MCF 10A (cell line): ENCODE data around the gene CDK10. TPM values are rescaled to one million over a fixed set of nuclear protein-coding genes. Genes with fewer than 3 reads are reported as not detected.

Source experiments
- BruUV-seq: library from RNA; stranded (reverse); fragments of 400-500 nt; replicated peaks from 2 replicates; lab custom pipeline; 2021; lab: Mats Ljungman, UMichigan
- CTCF ChIA-PET: fragments of 300-600 bp; sonication (Branson Sonifier 250); formaldehyde crosslinking; extraction: SDS; loops from one replicate; lab custom pipeline; 2021; ENCODE audit warnings: antibody characterized with exemption, inconsistent platforms; lab: Yijun Ruan, JAX
- POLR2A ChIA-PET: fragments of 300-600, 350-650 bp; sonication (Branson Sonifier 250); formaldehyde crosslinking; extraction: SDS; loops from one replicate; lab custom pipeline; 2020; ENCODE audit warnings: antibody characterized with exemption, inconsistent platforms; lab: Yijun Ruan, JAX
- DNase-seq: peaks from one replicate; pipeline ENCODE4 v3.0.0-alpha.2; 2018; ENCODE audit not compliant: unreplicated experiment
- H3K27ac Mint-ChIP-seq: one replicate; pipeline ENCODE4 v1.8.0; 2022; ENCODE audit warnings: mild to moderate bottlenecking, low read depth, mixed read lengths; ENCODE audit not compliant: unreplicated experiment
- H3K27me3 Mint-ChIP-seq: one replicate; pipeline ENCODE4 v1.8.0; 2022; ENCODE audit warnings: mixed read lengths; ENCODE audit not compliant: insufficient read depth, unreplicated experiment
- H3K36me3 Mint-ChIP-seq: one replicate; pipeline ENCODE4 v1.8.0; 2022; ENCODE audit warnings: mild to moderate bottlenecking, moderate library complexity, mixed read lengths; ENCODE audit not compliant: insufficient read depth, unreplicated experiment
- H3K4me1 Mint-ChIP-seq: one replicate; pipeline ENCODE4 v1.8.0; 2022; ENCODE audit warnings: mixed read lengths; ENCODE audit not compliant: insufficient read depth, unreplicated experiment
- H3K4me3 Mint-ChIP-seq: one replicate; pipeline ENCODE4 v1.8.0; 2022; ENCODE audit warnings: mild to moderate bottlenecking, moderate library complexity, mixed read lengths; ENCODE audit not compliant: unreplicated experiment
- H3K9me3 Mint-ChIP-seq: one replicate; pipeline ENCODE4 v1.8.0; 2022; ENCODE audit warnings: mixed read lengths; ENCODE audit not compliant: unreplicated experiment
- CTCF ChIP-seq: fragments of 200-600 bp; IDR thresholded peaks from one replicate; pipeline ENCODE4 v1.8.0; 2022; ENCODE audit warnings: antibody characterized with exemption, mild to moderate bottlenecking; ENCODE audit not compliant: unreplicated experiment
- intact Hi-C: fragments of 100-400 bp; cut with micrococcal nuclease; formaldehyde crosslinking; loops from 2 replicates; pipeline ENCODE4 v1.14.1; 2022
- total RNA-seq: library from RNA; stranded (reverse); gene quantifications from 2 replicates; pipeline ENCODE4 v1.2.3, GENCODE V29; 2022

Gene CDK10
- total RNA-seq, 1 experiment from 2014 or later = 83.4 TPM

- no peaks in the 10 kb centered on the region for H3K27me3 Mint-ChIP-seq
- POLR2A ChIA-PET = interaction anchor here (0.6 to 2.4 kb wide), 5 partner anchors 9 to 24 kb away, joined by 3 to 23 read pairs (median 4); partner anchors contain the start of genes CDK10, SPATA2L and VPS9D1
These were observed 24.4 kb downstream of the CDK10 start for GRCh38 chr16:89710709-89711564.

GRCh38 chr16:89711601-89712273 lies 25.2 kb downstream of the CDK10 start:
- TSS peak; percentile 68 for BruUV-seq
- intact Hi-C loops = no loop called here
- Mint-ChIP-seq H3K4me1 (no peaks in the 10 kb centered on the region), H3K36me3 (peaks cover 21% of the 10 kb centered on the region), H3K9me3 (no peaks in the 10 kb centered on the region), H3K27ac (peak overlapping the region; percentile 19), H3K4me3 (peak overlapping the region; percentile 75), H3K27me3 (no peaks in the 10 kb centered on the region)
- TF ChIP-seq CTCF = no peak
- CTCF ChIA-PET = interaction anchor here (0.5 kb wide), 1 partner anchor 135 kb away, joined by 3 read pairs; no protein-coding TSS in a partner anchor
- POLR2A ChIA-PET = interaction anchor here (0.7 to 2.4 kb wide), 3 partner anchors 8 to 136 kb away, joined by 3 to 23 read pairs (median 4); partner anchors contain the start of genes SPATA2L and VPS9D1
- peak; percentile 83 for DNase-seq

More at GRCh38 chr16:89710709-89711564, 24.4 kb downstream of the CDK10 start:
- TF ChIP-seq CTCF = no peak
- CTCF ChIA-PET = interaction anchor here (0.5 kb wide), 1 partner anchor 710 kb away, joined by 3 read pairs; no protein-coding TSS in a partner anchor
- no peak for DNase-seq
- intact Hi-C loops = no loop called here
- peaks cover 21% of the 10 kb centered on the region for H3K36me3 Mint-ChIP-seq
- no peaks in the 10 kb centered on the region for H3K9me3 Mint-ChIP-seq
- H3K27ac Mint-ChIP-seq = no peak overlapping the region
- H3K4me1 Mint-ChIP-seq = no peaks in the 10 kb centered on the region
- peak overlapping the region; percentile 75 for H3K4me3 Mint-ChIP-seq
- BruUV-seq = no TSS peak

GRCh38 chr16:89712274-89712781 lies 25.8 kb downstream of the CDK10 start:
- no TSS peak for BruUV-seq

More at GRCh38 chr16:89712274-89712781, 25.8 kb downstream of the CDK10 start:
- intact Hi-C loops = no loop called here
- H3K36me3 Mint-ChIP-seq = peaks cover 23% of the 10 kb centered on the region
- H3K27me3 Mint-ChIP-seq = no peaks in the 10 kb centered on the region
- peak overlapping the region; percentile 75 for H3K4me3 Mint-ChIP-seq
- H3K4me1 Mint-ChIP-seq = no peaks in the 10 kb centered on the region
- peak; percentile 18 for DNase-seq
- ChIA-PET POLR2A (interaction anchor here (0.7 to 2.4 kb wide), 5 partner anchors 8 to 136 kb away, joined by 3 to 23 read pairs (median 4); partner anchors contain the start of genes SPATA2L and VPS9D1), CTCF (interaction anchor here (0.5 kb wide), 1 partner anchor 134 kb away, joined by 3 read pairs; no protein-coding TSS in a partner anchor)
- H3K27ac Mint-ChIP-seq = peak overlapping the region; percentile 19
- H3K9me3 Mint-ChIP-seq = no peaks in the 10 kb centered on the region
- no peak for TF ChIP-seq CTCF
